GM12874 (cell line): ENCODE data around the gene FANCC.

Experiments
- TF ChIP-seq, protein P1 (sequence below): IDR thresholded peaks from 2 replicates; pipeline ENCODE4 v1.5.1; 2011; ENCODE audit warnings: low read depth, mild to moderate bottlenecking, control low read depth, low read length, moderate library complexity; ENCODE audit not compliant: insufficient read depth

Gene FANCC

DNA sequence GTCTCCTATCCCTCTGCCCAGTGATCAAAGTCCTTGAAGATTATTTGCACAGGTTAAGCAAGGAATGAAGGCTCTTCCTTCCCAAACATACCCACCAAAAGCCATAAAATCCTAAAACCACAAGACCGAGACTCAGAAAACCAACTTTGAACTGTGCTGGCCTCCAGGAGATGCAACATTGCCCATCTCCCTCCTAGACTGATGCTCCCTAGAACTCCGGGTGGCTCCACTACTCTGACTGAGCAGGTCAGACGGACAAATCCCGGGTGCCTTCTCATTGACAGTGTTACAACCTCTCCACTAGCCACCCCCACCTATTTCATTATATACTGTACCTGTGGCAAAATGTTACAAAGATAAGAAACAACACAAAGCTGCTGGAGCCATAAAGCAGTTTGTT lies 110.1 kb downstream of the FANCC start:
- TF ChIP-seq, protein P1, sequence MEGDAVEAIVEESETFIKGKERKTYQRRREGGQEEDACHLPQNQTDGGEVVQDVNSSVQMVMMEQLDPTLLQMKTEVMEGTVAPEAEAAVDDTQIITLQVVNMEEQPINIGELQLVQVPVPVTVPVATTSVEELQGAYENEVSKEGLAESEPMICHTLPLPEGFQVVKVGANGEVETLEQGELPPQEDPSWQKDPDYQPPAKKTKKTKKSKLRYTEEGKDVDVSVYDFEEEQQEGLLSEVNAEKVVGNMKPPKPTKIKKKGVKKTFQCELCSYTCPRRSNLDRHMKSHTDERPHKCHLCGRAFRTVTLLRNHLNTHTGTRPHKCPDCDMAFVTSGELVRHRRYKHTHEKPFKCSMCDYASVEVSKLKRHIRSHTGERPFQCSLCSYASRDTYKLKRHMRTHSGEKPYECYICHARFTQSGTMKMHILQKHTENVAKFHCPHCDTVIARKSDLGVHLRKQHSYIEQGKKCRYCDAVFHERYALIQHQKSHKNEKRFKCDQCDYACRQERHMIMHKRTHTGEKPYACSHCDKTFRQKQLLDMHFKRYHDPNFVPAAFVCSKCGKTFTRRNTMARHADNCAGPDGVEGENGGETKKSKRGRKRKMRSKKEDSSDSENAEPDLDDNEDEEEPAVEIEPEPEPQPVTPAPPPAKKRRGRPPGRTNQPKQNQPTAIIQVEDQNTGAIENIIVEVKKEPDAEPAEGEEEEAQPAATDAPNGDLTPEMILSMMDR: no peak

DNA sequence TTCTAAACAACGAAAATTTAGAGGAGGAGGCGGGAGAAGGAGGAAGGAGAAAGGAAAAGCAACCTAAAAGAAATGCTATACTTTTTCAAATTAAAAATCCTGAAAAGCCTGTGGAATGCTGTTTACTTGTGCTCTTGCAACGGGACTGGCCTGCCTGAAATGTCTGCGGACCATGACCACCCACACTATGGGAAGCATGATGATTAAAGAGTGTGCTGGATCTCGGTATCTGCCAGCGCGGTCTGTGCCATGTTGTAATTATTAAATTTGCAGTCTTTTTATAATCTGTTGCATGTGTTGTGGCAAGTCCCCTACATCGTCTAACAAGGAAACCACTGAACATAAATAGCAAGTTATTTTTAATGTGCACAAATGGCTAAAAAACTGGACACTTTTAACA lies 111.4 kb downstream of the FANCC start:
- TF ChIP-seq, protein P1: no peak

- TF ChIP-seq, protein P1: no peak
Measured at GRCh38 chr9:95204710-95205109, 112.8 kb downstream of the FANCC start.

DNA sequence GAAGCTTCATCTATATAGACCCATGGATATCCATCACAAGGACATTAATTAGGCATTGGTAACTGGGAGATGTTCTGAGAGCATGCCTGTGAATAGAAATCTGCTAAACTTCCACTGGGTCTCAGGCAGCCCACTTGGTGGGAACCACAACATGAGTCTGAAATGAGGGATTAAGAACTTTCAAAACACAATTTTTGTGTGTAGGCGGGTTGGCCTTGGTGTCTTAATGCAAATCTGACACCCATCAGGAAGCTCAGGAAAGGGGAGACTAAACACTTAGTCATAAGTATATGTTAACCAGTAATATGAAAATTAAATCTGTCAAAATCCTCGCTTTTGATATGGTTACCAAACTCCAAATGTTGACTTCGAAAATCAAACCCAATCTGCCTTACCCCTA lies 113.2 kb downstream of the FANCC start:
- TF ChIP-seq, protein P1: no peak

DNA sequence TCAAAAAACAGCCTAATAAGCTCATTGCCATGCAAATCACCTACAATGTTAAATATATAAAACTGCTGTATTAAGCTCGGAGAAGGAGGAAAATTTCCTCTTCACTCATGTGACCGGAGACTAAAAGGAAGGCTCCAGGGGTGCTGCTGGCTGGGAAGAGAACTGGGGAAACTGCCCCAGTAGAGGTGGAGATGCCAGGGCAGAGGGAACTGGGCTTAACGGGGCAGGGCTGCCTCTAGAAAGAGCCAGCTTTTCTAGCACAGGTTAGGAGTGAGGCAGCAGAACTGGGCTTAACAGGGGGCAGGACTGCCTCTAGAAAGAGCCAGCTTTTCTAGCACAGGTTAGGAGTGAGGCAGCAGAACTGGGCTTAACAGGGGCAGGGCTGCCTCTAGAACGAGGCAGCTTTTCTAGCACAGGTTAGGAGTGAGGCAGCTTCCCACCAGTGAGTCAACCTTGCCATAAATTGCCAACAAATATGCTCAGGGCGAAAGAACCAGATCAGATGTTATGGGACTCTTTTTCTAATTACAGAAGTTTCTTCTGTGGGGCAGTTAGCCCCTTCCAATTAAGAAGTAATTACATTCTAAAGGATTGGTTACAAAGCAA lies 115.3 kb downstream of the FANCC start:
- TF ChIP-seq, protein P1: no peak

GRCh38 chr9:95201206-95201605 lies 116.3 kb downstream of the FANCC start:
- TF ChIP-seq, protein P1: no peak

- TF ChIP-seq, protein P1: no peak
Measured at GRCh38 chr9:95197692-95198271, 119.7 kb downstream of the FANCC start.
